Spleen (tissue), 7 donors: Measurements from ENCODE around the gene CORIN.

ENCODE experiments used
- POLR2A ChIP-seq, 3 donors: fragments of 450-650 bp; IDR thresholded peaks; one replicate each; pipeline ENCODE4 v1.5.1; 2017; ENCODE audit warnings: antibody characterized with exemption in 3 of 3, mild to moderate bottlenecking in 1 of 3
- POLR2AphosphoS5 ChIP-seq, 3 donors: sonication (generic); formaldehyde crosslinking; IDR thresholded peaks; one replicate each; pipeline ENCODE4 v1.5.1; 2017; ENCODE audit warnings: antibody characterized with exemption in 3 of 3
- TF ChIP-seq, protein P1 (sequence below), 11 experiments: fragments of 200-600 bp in 7 of 11; fragments of 450-650 bp in 4 of 11; sonication (generic) in 4 of 11; IDR thresholded peaks in 8 of 11; conservative IDR thresholded peaks in 3 of 11; 1 replicate in 7 of 11; 2 replicates in 4 of 11; pipeline versions ENCODE4 v1.4.0 to v1.8.0; 2016 to 2021; ENCODE audit warnings: antibody characterized with exemption in 11 of 11, inconsistent platforms in 4 of 11, mild to moderate bottlenecking in 1 of 11
- donor health status: DM: no; HTN: no; CAD: no; lungs with moderate emphysema.
- donor health status: DM: no; HTN: no; CAD: no.
- donor health status: DM: no; HTN: no; CAD: no.

DNA sequence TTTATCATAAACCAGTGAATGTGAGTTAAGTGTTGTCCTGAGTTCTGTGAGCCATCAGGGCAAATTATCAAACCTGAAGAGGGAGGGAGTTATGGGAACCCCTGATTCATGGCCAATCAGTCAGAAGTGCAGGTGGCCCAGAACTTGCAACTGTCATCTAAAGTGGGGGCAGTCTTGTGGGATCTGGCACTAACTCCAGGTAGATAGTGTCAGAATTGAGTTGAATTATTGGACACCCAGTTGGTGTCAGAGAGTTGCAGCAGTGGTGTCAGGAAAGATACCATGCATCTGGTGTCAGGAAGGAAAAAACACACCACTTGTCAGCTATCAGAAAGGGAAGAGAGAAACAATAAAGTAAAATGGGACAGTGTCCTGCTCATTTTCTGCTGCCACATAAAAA, 8.4 kb downstream of the CORIN start:
- TF ChIP-seq, protein P1, sequence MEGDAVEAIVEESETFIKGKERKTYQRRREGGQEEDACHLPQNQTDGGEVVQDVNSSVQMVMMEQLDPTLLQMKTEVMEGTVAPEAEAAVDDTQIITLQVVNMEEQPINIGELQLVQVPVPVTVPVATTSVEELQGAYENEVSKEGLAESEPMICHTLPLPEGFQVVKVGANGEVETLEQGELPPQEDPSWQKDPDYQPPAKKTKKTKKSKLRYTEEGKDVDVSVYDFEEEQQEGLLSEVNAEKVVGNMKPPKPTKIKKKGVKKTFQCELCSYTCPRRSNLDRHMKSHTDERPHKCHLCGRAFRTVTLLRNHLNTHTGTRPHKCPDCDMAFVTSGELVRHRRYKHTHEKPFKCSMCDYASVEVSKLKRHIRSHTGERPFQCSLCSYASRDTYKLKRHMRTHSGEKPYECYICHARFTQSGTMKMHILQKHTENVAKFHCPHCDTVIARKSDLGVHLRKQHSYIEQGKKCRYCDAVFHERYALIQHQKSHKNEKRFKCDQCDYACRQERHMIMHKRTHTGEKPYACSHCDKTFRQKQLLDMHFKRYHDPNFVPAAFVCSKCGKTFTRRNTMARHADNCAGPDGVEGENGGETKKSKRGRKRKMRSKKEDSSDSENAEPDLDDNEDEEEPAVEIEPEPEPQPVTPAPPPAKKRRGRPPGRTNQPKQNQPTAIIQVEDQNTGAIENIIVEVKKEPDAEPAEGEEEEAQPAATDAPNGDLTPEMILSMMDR (IDR thresholded peaks at IDR 0.05 in 8 of 11, conservative IDR thresholded peaks at IDR 0.05 in 3 of 11) = no peak
- no peak for TF ChIP-seq POLR2AphosphoS5 (IDR thresholded peaks at IDR 0.05)
- TF ChIP-seq POLR2A (IDR thresholded peaks at IDR 0.05) = no peak
